Psoas muscle (tissue), 8 donors: ENCODE measurements around the gene SORCS1. TPM values are rescaled to one million over a fixed set of nuclear protein-coding genes. Genes with fewer than 3 reads are reported as not detected.

ENCODE experiments used
- ATAC-seq, 4 donors: fragments of 200-7000 bp; cut with Tn5 transposase; one replicate each; pipeline ENCODE4 v1.9.1; 2020; ENCODE audit warnings: moderate library complexity in 3 of 4, mild to moderate bottlenecking in 2 of 4
- DNase-seq, 2 donors: peaks; one replicate each; pipeline ENCODE4 v3.0.0-alpha.2; 2020
- H3K27ac ChIP-seq: fragments of 200-600 bp; one replicate; pipeline ENCODE4 v1.8.0; 2022
- H3K27me3 ChIP-seq, 3 donors: fragments of 200-600 bp in 1 of 3; one replicate each; pipeline versions ENCODE4 v1.6.1 to v1.8.0; 2013 to 2022; ENCODE audit warnings: low read length in 2 of 3, mild to moderate bottlenecking in 2 of 3, moderate library complexity in 1 of 3; ENCODE audit not compliant: insufficient read depth in 3 of 3
- H3K36me3 ChIP-seq, 2 donors: fragments of 200-600 bp in 1 of 2; one replicate each; pipeline versions ENCODE4 v1.6.1 to v1.8.0; 2013 to 2022; ENCODE audit warnings: low read depth in 1 of 2, mild to moderate bottlenecking in 1 of 2, moderate library complexity in 1 of 2; ENCODE audit not compliant: insufficient read depth in 1 of 2
- H3K4me1 ChIP-seq: fragments of 200-600 bp; one replicate; pipeline ENCODE4 v1.8.0; 2022
- H3K4me3 ChIP-seq: fragments of 200-600 bp; one replicate; pipeline ENCODE4 v1.8.0; 2022; ENCODE audit warnings: mild to moderate bottlenecking
- H3K9me3 ChIP-seq: fragments of 200-600 bp; one replicate; pipeline ENCODE4 v1.8.0; 2022
- WGBS, 3 donors: extraction: QIAGEN DNeasy Blood & Tissue Kit; methylation state at CpG; one replicate each; pipeline versions ENCODE4 v1.1.6 to v1.1.7; 2013; 5-methylcytosine and 5-hydroxymethylcytosine counted together
- intact Hi-C, 2 donors: fragments of 100-400 bp; cut with DNase I; formaldehyde crosslinking; loops; one replicate each; pipeline versions ENCODE4 v1.11.0 to v1.14.2; 2022
- polyA plus RNA-seq, 3 donors: library from polyadenylated mRNA; stranded (reverse); fragments of 200-250 nt; gene quantifications; one replicate each; pipeline ENCODE4 v1.2.3, GENCODE V29; 2013
- total RNA-seq, 4 donors: library from RNA; stranded (reverse); fragmentation: NEBNext Ultra II Directional in 2 of 4; extraction: Animal tissue kit (Norgen Biotek cat#: 25700) in 2 of 4; gene quantifications; one replicate each; pipeline versions ENCODE4 v1.2.1 to v1.2.4, GENCODE V29; 2021 to 2023
- TF ChIP-seq, protein P1 (sequence below): fragments of 200-600 bp; IDR thresholded peaks from one replicate; pipeline ENCODE4 v1.8.0; 2022; ENCODE audit warnings: antibody characterized with exemption
- donor health status: healthy with polysubstance abuse.
- donor health status: DM: no; HTN: no; CAD: no; lungs with moderate emphysema.
- donor health status: Bipolar disorder and iron deficiency.
- donor health status: healthy.
- donor health status: DM: yes; HTN: yes; CAD: no.
- donor health status: DM: no; HTN: no; CAD: no.
- donor health status: DM: no; HTN: no; CAD: no.
- donor health status: DM: yes; HTN: yes; CAD: no.

The SORCS1 gene
- total and polyA plus RNA-seq, 7 donors, result 0.03 to 0.36 (median 0.25) TPM; not detected in 1

DNA sequence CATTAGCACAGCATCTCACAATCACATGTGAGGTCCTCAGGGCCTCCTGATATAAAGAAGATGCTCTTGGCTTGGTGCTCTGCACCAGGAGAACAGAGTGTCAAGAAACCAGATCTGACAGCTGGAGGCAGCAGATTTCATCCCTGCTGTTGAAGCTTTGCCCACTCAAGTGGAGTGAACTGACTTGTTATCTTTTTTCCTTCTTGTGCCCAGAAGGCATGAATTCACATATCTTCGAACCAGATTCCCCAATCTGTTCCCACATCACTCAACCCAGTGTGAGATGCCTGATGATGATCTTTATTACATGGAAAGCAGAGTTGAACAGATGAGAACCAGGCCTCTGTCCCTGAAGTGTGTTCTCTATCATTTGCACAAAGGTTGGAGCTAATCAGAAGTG lies 521.0 kb downstream of the SORCS1 start:
- intact Hi-C loops, result no loop called here
- H3K36me3 ChIP-seq, result no peaks in the 10 kb centered on the region

DNA sequence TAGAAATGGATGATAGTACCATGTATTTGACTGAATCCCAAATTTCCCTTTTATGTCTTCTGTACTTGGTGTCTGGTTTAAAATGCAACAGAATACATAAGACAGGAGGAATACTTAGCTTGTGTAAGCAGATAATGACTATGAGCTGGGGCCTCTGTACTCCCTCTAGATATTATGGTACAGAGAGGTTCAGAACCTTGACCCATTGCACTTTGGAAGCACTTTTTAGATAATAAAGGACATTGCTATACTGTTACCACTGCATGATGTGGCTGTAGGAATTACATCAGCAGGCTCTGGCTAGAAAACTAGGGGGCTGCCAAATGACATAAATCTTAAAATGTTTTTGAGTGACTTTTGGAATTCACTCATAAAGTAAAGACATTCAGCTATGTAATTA lies 526.6 kb downstream of the SORCS1 start:
- Histone ChIP-seq H3K9me3 (no peaks in the 10 kb centered on the region), H3K27me3 (no peaks in the 10 kb centered on the region), H3K36me3 (no peaks in the 10 kb centered on the region), H3K4me1 (no peaks in the 10 kb centered on the region), H3K27ac (no peak overlapping the region), H3K4me3 (no peak overlapping the region)
- ATAC-seq (peak in 1 of 4 donors; percentile 27), DNase-seq (no peak)
- TF ChIP-seq, protein P1, sequence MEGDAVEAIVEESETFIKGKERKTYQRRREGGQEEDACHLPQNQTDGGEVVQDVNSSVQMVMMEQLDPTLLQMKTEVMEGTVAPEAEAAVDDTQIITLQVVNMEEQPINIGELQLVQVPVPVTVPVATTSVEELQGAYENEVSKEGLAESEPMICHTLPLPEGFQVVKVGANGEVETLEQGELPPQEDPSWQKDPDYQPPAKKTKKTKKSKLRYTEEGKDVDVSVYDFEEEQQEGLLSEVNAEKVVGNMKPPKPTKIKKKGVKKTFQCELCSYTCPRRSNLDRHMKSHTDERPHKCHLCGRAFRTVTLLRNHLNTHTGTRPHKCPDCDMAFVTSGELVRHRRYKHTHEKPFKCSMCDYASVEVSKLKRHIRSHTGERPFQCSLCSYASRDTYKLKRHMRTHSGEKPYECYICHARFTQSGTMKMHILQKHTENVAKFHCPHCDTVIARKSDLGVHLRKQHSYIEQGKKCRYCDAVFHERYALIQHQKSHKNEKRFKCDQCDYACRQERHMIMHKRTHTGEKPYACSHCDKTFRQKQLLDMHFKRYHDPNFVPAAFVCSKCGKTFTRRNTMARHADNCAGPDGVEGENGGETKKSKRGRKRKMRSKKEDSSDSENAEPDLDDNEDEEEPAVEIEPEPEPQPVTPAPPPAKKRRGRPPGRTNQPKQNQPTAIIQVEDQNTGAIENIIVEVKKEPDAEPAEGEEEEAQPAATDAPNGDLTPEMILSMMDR, result no peak
- intact Hi-C loops, result no loop called here

More for the DNA sequence above, 521.0 kb downstream of the SORCS1 start:
- no peaks in the 10 kb centered on the region for H3K4me1 ChIP-seq
- 71 to 90% (median 79%) methylated on average over 1 of the region's 1 CpG for WGBS, 3 donors
- H3K9me3 ChIP-seq, result no peaks in the 10 kb centered on the region
- H3K4me3 ChIP-seq, result no peak overlapping the region
- H3K27me3 ChIP-seq, result no peaks in the 10 kb centered on the region
- no peak for ATAC-seq
- TF ChIP-seq, protein P1, result no peak
- no peak for DNase-seq
- no peak overlapping the region for H3K27ac ChIP-seq

DNA sequence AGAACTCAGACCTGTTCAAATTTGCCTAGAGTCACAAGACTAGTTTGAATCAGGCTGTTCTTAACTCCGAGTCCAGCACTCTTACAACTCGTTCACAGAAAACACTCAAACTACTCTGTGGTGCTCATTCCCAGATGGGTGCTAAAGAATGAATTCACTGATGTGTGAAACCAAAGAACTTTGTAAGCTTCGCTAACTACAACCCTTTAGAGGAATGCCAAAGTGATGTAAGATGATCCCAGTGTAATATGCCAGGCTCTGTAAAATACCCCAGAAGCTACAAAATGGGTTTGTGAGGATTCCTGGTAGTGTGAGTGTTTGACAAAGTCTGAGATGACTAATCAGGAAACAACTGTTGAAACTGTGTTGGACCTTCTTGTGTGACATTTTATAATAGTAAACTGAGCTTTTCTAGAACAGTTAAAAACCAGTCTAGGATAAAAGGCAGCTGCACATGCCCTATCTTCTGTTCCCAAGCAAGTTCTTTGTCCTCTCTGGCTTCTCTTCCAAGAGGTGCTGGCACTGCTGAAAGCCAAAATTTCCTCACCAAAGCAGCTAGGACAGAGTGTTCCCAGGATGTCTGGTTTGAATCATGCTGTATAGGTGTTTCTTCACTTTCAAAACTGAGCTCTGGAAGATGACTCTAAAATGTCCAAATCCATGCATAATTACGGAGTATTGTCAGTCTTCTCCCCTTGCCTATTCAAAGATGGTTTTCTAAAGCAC lies 527.6 kb downstream of the SORCS1 start:
- no peaks in the 10 kb centered on the region for H3K4me1 ChIP-seq
- no peaks in the 10 kb centered on the region for H3K27me3 ChIP-seq
- no peak for DNase-seq
- H3K9me3 ChIP-seq, result no peaks in the 10 kb centered on the region
- intact Hi-C loops, result no loop called here
- TF ChIP-seq, protein P1, result no peak
- WGBS, 3 donors, result 44 to 50% (median 45%) methylated on average over 4 of the region's 4 CpGs
- H3K27ac ChIP-seq, result no peak overlapping the region
- peak in 3 of 4 donors; percentile 44 to 88 (median 71) for ATAC-seq
- no peaks in the 10 kb centered on the region for H3K36me3 ChIP-seq
- H3K4me3 ChIP-seq, result no peak overlapping the region

DNA sequence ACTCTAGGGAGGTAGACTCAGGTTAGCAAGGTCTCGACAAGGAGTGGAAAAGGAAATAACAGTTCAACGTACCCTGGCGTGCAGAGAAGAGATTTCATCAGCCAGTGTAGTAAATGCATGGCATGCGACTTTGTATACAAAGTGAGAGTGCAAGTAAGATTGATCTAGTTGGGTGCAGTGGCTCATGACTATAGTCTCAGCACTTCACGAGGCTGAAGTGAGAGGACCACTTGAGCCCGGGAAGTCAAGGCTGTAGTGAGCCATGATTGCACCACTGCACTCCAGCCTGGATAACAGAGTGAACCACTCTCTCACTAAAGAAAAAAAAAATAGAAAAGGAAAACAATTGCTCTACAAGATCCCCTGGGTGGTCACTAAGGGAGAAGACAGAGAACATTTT lies 528.6 kb downstream of the SORCS1 start:
- Histone ChIP-seq H3K4me3 (no peak overlapping the region), H3K9me3 (no peaks in the 10 kb centered on the region), H3K36me3 (no peaks in the 10 kb centered on the region), H3K27ac (no peak overlapping the region), H3K4me1 (no peaks in the 10 kb centered on the region), H3K27me3 (no peaks in the 10 kb centered on the region)
- no peak for DNase-seq
- ATAC-seq, result no peak
- TF ChIP-seq, protein P1, result no peak
- 87 to 89% (median 88%) methylated on average over 6 of the region's 6 CpGs for WGBS, 3 donors
- intact Hi-C loops, result no loop called here
